ENCODE results near the gene DCAF4L1.
A peak's percentile ranks its signal among the peaks of the same experiment; 100 is the strongest.

DCAF4L1 gene

DNA sequence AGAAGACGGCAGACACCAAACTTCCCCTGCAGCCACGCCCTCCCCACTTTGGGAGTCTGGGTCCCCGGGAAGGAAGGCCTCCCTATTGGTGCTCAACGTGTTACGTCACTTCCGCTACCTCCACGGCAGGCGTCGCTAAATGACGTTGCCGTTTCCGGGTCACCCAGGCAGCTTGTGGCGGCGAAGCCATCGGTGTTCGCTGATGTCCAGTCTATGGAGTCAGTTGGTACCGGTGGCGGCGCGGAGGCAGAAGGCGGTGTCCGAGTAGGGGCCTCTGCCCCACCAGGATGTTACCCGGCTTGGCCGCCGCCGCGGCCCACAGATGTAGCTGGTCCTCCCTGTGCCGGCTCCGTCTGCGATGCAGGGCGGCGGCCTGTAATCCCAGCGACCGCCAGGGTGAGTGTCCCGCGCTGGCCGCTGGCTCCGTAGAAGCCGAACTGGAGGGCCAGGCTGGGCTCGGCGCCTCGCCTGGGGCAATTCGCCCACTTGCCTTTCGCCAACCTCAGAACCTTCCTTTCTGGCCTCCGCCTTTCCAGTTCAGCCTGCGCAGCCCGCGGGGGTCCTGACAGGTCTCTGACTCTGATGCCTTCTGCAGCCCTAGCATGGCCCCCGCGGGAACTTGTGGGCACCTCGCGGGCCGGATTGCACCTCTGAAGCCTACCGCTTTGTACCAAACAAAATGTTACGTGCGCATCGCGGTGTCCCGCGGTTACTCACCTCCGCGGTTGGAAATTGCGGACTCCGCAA lies 9.0 kb downstream of the DCAF4L1 start, which contains the start of gene SLC30A9:
Gene SLC30A9 (plus strand): TSS at position 166 of the 747 bp plus-strand sequence. CDS start 122 bp downstream, at position 288.
- peak; percentile 94 for DNase-seq

DNA sequence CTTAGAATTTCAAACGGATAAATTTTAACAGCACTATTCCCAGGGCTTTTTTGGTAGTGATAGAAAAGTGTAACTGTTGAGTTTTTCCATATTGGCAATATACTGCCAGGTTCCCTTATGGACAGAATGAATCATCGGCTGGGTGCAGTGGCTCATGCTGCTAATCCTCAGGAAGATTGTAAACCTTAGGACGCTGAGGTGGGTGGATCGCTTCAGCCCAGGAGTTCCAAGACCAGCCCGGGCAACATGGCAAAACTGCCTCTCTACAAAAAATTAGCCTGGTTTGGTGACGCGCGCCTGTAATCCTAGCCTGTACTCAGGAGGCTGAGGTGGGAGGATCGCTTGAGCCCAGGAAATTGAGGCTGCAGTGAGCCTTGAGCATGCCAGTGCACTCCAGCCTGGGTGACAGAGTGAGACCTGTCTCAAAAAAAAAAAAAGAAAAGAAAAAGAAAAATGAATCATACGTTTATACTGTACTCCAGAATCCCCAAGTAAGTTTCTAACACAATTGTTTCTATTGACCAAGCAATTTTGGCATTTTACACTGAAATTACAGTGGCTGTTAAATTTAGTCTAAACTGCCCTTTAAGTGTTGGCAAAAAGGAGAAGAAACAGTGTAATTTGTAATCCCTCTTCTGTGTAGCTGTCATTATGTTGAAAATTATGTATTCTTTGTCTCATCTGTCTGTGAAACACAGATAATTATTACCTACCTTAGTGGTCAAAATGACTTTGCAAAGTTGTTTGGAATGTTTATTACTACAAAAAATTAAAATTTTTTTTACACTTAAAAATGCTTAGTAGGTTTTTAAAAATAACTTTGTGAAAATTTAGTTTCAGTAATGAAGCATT lies 10.6 kb downstream of the DCAF4L1 start:
- no peak for DNase-seq

DNA sequence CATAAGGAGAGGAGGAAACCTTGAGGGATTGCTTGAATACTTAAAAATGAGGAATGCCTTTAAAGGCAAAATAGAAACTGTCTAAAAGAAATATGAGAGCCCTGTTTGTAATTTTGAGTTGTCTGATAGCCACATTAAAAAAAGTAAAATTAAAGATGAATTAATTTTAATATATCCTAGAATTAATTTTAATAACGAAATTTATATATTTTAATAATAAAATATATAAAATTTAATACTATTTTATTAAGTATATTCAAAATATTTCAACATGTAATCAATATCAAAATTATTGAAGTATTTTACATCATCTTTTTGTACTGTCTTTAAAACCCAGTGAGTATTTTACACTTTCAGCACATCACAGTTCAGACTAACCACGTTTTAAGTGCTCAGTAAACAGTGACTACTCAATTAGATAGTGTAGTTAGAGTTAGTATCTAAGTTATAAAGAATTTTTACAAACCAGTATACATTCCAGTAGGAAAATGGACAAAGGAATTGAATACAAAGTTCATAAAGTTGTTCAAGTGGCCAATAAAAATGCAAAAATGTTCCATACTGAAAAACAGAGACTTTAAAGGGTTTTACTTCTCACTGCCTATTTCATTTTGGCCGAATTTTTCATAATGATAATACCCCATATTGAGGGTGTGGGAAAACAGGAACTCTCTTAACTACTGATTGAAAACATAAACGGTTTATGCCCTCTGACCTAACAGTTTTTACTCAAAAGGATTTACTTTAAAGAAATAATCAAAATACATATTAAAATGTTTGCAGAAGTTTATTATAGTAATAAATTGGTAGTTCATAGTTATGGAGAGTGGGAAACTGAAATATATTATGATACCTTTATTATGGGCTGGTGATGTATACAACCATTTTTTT lies 11.7 kb downstream of the DCAF4L1 start:
- DNase-seq: no peak

DNA sequence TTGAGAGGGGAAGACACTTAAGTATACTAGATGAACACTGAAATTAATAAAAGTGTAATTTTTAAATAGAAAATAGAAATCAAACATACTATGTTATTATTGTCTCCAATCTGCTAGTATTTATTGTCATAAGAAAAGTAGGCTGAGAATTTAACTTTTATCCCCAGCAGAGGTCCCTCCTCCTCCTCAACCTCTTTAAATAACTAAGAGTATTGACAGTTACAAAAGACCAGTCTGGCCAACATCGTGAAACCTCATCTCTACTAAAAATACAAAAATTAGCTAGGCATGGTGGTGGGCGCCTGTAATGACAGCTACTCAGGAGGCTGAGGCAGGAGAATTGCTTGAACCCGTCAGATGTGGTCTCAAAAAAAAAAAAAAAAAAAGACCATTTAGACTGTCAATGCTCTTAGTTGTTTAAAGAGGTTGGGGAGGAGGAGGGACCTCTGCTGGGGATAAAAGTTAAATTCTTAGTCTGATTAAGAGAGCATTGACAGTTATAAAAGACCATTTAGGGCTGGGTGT lies 13.0 kb downstream of the DCAF4L1 start:
- DNase-seq: no peak

DNA sequence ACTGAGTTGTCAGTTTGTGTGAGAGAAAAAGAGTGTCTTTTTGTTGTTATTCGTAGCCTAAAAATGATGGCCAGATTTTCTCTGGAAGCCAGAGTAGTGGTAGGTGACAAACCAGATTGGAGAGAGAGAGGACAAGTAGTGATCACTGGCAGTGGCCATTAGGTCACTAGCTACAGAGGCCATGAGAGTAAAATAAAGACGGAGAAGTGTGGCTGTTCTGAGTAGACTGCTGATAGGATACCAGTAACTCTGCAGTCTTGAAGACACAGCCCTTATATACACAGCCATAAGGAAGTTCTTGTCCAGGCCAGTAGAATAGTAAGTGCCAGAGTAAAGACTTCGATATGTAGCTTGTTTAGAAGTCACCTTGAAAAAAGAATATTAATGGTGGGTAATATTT lies 16.5 kb downstream of the DCAF4L1 start:
- no peak for DNase-seq

DNA sequence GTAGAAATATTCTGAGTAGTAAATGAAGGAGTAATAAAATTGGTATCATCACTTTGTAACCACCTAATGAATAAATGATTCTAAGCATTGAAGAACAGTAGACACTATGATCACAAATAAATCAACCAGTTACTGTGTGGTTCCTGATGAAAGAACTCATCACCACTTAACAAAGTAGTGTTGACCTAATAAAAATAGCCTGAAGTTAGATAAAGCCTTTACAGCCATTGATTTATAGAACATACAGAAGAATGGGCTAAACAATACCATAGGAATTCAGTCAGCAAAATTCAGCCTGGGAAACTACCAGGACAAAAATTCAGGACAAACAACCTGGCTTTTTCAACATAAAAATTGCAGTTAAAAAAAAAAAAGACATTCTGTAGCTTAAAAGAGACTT lies 17.8 kb downstream of the DCAF4L1 start:
- no peak for DNase-seq

DNA sequence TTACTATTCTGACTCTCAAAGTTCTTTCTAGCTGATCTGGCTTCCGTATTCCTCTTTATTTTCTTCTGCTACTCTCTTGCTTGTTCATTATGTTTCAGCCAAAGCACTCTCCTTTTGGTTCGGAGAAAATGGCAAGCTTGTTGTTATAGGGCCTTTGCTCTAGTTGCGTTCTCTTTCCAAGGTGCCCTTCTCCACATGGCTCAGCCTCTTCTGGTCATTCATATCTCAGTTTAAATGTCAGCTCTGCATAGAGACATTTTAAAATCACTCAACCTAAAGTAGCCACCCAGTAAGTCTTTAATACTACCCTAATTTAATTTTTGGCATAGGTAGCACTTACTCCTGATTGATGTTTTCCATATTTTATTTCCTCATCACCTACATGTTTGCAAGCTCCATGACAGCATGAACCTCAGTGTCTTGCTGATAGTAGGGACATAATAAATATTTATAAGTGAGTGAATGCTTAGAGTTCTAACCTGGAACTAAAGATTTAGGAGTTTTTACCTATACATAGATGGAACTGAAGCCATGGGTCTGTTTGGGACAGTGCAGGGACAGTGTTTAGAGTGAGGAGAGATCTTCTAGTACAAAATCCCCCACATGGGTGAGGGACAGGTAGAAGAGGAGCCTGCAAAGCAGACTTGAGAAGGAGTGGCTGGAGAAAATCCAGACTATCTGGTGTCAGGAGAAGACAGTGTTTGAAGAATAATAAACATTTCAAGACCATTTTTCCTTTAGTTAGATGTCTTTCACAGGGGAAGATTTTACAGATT lies 26.6 kb downstream of the DCAF4L1 start:
- DNase-seq: no peak

DNA sequence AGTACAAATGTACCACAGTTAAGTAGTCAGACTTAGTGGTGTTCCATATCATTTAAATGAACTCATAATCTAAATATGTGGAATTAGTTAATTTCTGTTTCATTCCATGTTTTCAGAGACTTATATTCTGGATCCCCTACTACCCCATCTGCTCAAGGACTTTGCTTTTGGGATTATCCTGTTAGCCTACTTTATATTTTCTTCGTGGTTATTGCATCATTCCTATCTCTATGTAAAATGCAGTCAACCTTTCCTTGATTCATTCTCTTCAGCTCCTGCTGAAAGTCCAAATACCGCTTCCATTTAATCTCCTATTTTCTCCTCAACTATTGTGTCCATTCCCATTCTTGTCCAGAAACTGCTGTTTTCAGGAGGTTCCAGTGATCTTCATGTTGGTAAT lies 33.9 kb downstream of the DCAF4L1 start:
- no peak for DNase-seq

DNA sequence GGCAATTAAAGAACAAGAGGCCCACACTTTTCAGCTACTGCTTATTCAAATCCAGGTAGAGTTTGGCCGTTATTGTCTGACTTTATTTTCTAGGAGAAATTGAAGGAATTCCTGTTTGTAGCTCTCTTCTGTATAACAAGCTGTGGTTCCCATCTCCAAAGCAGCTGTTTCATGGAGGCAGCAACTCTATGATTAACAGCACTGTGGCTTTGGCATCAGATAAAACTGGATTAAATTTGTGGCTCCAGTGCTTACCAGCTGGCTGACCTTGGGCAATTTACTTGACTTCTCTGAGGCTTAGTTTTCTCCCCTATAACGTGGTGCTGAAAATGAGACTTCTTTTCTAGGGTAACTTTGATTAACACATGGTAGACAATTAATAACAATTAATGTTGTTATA lies 36.9 kb downstream of the DCAF4L1 start:
- DNase-seq: no peak

All from fibroblast of upper back skin (primary cell).